IPS-NIHi11 (cell line): ENCODE measurements around the gene BICRAL.
A peak's percentile ranks its signal among the peaks of the same experiment; 100 is the strongest.
"Not testable (repeated sequence)": the region's sequence is repeated elsewhere in the genome, so short reads cannot be mapped to it uniquely, and the experiment has no call there.

Experiments used
- DNase-seq: peaks from one replicate; pipeline ENCODE4 v3.0.0; 2012; ENCODE audit warnings: mixed read lengths, low spot score

Gene BICRAL

DNA sequence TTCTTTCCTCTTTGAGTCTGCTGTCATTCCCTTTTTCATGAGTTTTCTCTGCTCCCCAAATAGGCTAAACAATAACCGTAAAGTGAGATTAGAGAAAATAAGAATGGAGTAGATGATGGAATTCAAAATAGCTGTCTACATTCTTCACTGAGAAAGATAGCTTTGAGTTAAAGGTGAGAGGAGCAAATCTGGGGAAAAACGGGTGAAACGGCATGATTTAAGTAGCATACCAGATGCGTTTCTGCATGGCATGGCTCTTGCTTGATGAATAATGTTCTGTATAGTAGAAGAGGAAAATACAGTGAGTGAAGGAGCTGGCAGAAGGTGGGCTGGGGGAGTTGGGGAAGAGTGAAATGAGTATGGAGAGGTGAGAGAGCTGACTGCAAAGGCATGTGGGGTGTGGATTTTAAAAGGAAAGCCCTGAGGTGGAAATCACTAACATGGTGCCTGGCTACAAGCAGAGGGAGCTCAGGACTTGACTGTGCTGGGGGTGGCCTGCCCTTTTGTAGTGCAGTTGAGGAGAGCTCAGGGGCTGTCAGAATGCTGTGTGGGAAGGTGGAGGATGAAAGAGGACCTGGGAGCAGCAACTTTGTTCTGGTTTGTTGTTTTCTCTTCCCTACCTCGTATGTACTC lies 8.8 kb downstream of the BICRAL start:
- peak; percentile 34 for DNase-seq

DNA sequence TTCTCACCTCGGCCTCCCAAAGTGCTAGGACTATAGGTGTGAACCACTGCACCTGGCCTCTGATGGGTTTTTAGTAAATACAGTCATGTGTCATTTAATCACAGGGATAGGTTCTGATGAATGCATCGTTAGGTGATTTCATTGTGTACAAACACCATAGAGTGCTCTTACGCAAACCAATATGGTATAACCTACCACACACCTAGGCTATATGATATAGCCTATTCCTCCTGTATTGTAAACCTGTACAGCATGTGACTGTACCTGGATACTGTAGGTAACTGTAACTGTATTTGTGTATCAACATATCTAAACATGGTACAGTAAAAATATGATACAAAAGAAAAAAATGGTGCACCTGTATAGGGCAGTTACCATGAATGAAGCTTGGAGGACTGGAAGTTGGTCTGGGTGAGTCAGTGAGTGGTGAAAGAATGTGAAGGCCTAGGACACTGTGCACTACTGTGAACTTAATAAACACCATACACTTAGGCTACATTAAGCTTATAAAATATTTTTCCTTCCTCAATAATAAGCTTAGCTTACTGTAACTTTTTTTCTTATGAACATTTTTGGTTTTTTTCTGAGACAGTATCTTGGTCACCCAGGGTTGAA lies 10.0 kb downstream of the BICRAL start:
- no peak for DNase-seq

DNA sequence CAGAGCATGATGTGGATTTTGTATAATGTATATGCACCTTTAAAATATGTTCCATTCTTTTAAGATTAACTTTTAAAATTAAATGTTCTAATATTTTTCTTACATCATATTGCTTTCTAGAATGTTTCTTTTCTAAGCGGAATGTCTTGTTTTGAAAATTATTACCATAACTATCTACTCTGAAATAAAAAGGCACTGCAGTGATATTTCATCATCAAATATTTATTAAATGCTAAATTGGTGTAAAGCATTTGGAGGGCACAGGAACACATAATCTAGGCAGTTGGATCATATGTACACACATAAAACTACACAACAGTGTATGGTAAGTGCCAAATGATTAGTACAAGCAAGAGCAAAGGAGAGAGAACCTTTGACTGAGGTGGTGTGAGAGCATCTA lies 13.8 kb downstream of the BICRAL start:
- no peak for DNase-seq

DNA sequence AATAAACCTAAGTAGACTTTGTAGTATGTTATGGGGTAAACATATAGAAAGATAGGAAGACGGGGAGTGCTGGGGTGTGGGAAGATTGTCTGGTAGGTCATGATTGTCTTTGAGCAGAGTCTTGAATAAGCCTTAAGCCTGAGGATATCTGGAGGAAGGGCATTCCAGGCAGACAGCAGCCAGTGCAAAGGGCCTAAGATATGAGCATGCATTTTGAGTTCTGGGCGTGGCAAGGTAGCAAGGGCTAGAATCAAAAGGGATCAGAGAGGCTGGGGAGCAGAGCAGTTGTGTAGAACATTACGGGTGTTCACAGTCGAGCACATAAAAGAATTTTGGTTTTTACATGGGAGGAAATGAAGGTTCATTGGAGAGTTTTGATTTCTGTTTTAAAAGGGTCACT lies 14.3 kb downstream of the BICRAL start:
- no peak for DNase-seq

DNA sequence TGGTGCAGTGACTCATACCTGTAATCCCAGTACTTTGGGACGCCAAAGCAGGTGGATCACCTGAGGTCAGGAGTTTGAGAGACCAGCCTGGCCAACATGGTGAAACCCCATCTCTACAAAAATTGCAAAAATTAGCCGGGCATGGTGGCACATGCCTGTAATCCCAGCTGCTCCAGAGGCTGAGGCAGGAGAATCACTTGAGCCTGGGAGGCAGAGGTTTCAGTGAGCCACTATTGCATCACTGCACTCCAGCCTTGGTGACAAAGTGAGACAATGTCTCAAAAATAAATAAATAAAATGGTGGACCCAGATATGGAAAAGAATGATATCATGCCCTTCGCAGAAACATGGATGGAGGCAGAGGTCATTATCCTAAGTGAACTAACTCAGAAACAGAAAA lies 15.8 kb downstream of the BICRAL start:
- DNase-seq: not testable (repeated sequence)

DNA sequence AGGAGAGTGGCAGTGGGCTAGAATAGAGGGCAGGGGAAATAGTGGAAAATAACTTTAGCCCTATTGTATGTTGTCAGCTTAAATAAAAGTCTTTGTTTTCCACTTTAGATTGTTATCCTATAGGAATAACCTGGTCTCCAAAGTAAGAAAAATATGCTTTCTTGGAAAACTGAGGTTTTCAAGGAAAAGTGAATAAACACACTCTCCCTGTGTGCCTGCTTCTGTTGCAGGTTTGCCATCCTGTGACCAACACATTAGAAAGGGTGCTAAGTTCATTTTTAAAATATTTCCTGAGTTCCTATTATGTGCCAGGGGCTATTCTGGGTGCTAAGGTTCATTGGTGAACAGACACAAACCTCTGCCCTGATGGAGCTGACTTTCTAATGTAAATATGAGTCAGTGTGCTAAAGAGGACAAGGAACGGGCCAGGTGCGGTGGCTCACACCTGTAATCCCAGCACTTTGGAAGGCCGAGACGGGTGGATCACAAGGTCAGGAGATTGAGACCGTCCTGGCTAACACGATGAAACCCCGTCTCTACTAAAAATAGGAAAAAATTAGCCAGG lies 23.5 kb downstream of the BICRAL start:
- no peak for DNase-seq

DNA sequence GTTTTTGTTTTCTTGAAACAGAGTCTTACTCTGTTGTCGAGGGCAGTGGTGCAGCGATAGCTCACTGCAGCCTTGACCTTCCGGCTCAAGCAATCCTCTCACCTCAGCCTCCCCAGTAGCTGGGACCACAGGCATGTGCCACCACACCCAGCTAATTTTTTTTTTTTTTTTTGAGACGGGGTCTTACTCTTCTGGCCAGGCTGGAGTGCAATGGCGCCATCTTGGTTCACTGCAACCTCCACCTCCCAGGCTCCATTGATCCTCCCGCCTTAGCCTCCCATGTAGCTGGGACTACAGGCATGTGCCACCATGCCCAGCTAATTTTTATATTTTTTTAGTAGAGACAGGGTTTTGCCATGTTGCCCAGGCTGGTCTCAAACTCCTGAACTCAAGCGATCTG lies 24.5 kb downstream of the BICRAL start:
- not testable (repeated sequence) for DNase-seq

DNA sequence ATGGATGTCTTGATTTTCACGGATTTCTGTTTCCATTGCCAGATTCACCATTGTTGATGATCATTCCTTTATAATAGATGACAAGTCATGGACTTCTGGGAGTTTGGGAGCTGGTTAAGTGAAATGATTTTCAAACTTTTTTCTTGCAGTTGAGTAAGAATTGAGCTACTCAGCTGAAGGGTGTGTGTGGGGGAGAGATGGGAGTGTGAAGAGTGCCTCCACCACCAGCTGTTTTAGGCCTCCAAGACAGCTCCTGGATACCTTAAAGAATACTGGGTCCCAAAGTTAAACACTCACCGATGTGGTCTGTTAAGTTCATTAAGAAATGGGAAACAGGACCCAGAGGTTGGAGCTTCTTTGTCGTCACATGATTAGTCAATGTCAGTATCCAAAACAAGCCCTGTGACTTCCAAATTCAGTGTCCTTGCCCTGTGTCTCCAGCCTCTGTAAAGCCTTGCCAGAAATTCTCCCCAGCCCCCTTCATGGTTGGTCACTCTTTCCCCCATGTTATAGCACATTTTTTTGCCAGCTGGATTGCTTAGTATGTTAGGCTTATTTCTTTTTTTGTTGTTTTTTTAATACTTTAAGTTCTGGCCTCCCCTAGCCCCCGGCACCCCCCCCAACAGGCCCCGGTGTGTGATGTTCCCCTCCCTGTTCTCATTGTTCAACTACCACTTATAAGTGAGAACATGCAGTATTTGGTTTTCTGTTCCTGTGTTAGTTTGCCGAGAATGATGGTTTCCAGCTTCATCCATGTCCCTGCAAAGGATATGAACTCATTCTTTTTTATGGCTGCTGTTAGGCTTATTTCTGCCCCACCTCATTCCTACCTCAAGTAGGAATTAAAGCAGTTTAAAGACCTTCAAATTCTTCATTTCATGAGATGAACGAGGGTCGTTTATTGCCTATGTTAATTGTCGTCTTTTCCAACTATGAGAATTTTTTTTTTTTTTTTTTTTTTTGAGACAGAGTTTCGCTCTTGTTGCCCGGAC lies 26.9 kb downstream of the BICRAL start:
- DNase-seq: no peak

DNA sequence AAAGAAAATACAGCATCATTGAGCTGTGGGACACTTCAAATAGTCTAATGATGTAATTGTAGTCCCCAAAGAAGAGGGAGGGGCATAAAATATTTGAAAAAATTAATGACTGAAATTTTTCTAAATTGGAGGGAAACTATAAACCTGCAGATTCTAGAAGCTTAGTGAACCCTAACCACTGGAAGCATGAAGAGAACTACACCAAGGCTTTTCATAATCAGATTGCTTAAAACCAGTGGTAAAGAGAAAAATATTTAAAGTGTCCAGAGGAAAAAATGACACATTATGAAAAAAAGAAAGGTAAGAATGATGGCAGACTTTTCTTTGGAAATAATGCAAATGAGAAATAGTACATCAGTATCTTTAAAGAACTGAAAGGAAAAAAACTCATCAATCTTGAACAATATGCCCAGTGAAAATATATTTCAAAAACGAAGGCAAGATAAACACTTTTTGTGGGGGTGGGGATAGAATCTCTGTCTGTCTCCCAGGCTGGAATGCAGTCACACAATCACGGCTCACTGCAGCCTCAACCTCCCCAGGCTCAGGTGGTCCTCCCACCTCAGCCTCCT lies 31.3 kb downstream of the BICRAL start:
- DNase-seq: no peak

DNA sequence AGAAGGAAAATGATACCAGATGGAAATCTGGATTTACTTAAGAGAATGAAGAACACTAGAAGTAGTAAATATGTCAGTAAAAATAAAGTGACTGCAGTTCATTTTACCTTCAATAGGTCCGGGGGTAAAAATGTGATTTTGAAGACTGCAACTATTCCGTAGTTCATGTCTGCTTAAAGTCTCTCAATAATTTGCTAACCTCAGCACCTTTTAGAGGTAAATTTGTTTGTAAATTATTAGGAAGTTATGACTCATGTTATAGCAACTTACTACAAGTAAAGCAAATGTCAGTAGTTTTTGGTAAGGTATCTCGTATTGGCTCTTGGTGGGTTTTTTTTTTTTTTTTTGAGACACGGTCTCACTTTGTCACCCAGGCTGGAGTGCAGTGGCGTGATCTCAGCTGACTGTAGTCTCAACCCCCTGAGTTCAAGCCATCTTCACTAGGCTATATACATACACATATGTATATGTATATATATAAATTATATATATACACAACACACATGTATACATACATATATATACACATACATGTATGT lies 32.1 kb downstream of the BICRAL start:
- no peak for DNase-seq

DNA sequence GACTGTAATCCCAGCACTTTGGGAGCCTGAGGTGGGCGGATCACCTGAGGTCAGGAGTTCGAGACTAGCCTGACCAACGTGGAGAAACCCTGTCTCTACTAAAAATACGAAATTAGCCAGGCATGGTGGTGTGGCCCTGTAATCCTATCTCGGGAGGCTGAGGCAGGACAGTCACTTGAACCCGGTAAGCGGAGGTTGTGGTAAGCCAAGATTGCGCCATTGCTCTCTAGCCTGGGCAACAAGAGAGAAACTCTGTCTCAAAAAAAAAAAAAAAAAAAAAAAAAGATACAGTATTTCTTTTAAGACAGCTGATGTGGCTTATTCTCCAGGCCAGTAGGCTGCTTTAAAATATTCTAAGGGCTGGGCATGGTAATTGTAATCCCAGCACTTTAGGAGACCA lies 33.9 kb downstream of the BICRAL start:
- not testable (repeated sequence) for DNase-seq

DNA sequence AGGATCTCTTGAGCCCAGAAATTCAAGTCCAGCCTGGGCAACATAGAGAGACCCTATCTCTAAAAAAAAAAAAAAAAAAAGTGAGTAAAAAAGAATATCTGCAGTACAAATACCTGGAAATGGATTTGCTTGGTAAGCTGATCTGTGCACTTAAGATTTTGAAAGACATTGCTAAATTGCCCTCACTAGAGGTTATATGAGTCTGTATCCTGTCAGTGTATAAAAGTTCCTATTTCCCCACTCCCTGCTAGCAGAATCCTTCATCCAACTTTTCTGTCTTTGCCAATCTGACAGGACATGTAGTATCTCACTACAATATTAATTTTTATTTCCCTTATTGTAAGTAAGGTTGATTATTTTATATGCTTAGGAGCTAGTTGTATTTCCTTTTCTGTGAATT lies 36.1 kb downstream of the BICRAL start:
- DNase-seq: no peak

DNA sequence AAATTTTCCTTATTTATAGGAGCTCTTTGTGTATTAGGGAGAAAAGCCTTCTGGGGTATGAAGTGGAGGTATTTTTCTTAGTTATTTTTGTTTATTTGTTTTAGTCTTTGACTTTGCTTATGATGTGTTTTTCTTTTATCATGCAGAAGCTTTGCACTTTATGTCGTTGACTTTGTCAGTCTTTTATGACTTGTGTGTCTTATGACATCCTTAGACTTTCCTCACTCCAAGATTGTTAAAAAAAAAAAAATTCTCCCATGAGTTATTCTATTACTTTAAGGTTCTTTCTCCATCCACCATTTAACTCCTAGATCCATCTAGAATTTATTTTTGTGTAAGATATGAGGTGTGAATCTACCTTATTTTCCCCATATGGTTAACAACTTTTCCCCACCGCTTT lies 36.6 kb downstream of the BICRAL start:
- DNase-seq: no peak

DNA sequence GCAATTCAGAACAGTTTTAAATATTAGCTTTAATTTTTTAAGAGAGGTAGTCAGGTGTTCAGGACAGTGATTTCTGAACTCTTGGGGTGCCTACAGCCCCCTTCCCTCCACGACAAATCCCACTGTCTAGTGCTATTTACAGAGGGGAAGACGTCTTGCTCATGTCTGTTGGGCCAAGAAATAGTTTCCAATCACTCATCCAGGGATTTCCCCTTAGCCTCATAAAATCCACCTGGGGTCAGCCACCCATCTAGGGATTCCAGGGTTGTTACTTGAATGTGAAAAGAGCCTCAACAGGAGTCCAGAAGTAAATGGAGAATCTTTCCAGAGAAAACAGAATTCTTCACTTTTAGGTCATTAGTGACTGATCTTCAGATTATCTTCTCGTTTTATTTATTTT lies 37.0 kb downstream of the BICRAL start:
- no peak for DNase-seq

DNA sequence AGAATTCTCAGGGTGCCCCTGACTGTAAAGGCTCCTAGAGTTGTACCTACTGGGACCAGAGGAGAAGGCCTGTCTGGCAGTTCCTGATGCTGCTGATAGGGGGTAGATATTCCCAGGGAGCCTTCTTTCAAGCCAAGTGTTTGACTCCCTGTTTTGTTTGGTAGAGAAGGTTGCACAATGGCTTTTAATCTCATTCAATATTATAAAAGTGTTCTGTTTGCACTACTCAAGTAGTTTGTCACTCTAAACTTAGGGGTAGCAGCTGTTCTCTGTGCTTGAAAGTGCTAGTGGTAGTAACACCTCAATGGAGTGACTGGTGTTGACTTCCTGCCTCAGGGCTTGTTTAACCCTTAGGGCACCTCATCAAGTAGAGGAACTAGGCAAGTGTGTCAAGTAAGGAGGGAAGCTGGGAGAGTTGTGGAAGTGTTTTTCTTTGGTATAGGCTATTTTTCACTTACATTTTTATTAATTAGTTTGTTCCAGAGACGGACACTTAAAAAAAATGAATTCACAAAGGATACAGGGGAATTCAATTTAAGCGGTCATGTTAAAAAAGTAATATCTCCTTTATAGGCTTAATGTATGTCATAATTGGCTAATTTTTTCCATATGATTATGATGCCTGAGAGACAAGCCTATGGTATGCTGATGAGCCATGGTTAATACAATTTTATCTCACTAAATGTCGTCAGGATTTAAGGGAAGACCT lies 38.1 kb downstream of the BICRAL start:
- peak; percentile 40 for DNase-seq

DNA sequence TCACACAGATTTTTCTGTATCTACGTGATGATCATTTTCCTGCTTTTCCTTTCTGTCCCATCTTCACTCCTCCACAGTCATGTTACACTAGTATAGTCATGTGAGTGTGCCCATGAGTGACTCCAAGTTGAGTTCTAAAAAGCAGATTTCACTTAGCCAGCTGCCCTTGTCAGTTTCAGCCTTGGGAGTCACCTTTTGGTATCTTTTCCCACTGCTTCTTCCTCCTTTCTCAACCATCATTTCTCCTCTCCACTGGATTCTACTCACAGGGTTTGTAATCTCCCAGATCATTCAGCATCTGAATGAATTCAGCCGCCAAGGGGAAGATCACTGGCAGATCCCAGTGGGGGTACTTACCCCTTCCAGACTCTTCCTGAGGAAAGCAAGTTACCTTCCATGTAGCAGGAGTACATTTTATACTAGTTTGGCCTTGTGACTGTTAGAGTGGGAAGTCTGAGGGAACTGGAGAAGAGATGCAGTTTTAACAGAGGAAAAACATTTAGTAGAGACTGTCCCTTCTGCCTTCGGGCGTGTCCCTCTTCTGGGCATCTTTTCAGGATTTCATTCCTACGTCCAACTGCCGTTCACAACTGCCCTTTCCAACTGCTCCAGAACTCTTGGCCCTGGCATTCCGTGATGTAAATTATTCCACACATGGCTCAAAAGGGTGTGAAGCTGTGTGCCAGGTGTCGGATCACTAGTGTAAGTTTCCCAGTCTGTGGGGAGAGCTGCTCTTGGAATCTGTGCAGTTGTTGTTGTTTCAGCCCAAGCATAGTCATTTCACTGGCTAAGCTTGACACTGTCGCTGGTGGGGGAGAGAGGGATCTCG lies 38.9 kb downstream of the BICRAL start:
- peak; percentile 39 for DNase-seq

DNA sequence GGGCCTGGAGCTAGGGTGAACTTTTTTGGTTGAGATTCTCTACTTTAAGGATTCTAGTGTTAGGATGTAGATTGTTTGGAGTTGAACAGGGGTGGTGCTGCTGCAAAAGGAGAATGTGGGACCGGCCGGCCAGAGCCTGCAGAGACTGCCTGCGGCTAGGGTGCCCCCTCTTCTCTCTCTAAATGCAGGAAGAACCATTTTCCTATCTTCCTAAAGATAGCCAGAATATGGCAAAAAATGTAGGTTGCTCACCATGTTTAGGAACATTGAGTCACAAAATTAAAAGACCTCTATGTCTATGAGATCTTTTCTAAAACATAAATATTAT lies 39.5 kb downstream of the BICRAL start:
- no peak for DNase-seq

DNA sequence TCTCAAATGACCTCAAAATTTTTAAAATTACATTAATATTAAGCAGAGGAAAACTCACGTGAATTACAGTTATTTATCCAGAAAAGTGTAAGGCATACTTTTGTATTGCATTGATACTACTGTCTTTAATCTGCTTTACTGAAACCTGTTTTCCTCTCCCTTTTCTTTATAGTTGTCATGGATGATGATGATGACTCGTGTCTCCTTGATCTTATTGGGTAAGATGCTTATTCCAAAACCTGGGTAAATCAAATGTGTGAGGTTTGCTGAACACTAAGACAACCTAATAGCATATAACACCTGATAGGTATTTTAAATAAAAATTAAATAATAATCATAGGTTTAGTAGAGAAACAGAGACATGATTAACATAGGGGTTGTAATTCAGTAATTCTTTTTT lies 40.0 kb downstream of the BICRAL start:
- no peak for DNase-seq

DNA sequence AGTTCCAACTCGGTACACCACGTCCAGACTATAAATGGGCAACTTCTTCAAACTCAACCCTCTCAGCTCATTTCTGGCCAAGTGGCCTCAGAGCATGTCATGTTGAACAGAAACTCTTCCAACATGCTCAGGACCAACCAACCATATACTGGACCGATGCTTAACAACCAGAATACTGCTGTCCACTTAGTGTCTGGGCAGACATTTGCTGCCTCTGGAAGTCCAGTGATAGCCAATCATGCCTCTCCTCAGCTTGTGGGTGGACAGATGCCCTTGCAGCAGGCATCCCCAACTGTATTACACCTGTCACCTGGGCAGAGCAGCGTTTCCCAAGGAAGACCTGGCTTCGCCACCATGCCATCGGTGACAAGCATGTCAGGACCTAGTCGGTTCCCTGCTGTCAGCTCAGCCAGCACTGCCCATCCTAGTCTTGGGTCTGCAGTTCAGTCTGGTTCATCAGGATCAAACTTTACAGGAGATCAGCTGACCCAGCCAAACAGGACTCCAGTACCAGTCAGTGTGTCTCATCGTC lies 47.8 kb downstream of the BICRAL start:
- no peak for DNase-seq

DNA sequence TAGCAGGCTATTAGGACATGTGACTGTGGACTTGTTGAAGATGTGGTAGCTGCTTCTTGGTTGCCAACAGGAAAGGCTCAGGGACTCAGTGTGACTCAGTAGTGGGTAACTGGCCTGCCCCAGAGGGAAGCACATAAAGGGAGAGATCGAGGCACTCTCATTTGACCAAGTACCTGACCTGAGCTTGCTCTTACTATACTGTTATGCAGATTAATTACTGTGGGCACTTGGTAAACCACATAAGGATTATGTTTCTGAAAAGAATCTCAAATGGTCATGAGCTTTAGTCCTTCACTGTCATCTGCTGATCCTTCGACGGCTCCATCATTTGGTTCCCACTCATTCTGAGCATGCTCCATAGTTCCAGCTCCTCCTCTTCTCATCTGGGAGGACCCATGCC lies 49.4 kb downstream of the BICRAL start:
- DNase-seq: no peak
